A673 (cell line): ENCODE data around the gene POLG. TPM values are rescaled to one million over a fixed set of nuclear protein-coding genes. Genes with fewer than 3 reads are reported as not detected.

Experiments used
- BruUV-seq: library from RNA; stranded (reverse); fragments of 400-500 nt; replicated peaks from 2 replicates; lab custom pipeline; 2021; lab: Mats Ljungman, UMichigan
- CTCF ChIA-PET: fragments of 300-600 bp; sonication (Branson Sonifier 250); formaldehyde crosslinking; loops from one replicate; lab custom pipeline; 2022; ENCODE audit warnings: antibody characterized with exemption; lab: Charles Lee
- POLR2A ChIA-PET: fragments of 300-600 bp; sonication (Branson Sonifier 250); formaldehyde crosslinking; loops from one replicate; lab custom pipeline; 2022; ENCODE audit warnings: antibody characterized with exemption; ENCODE audit not compliant: low non-redundant PET; lab: Charles Lee
- DNase-seq: peaks from one replicate; pipeline ENCODE4 v3.0.0-alpha.2; 2015; ENCODE audit warnings: low spot score
- H3K27ac ChIP-seq: fragments of 200-600 bp; sonication (generic); 2 replicates; pipeline ENCODE4 v1.5.1; 2016; ENCODE audit warnings: mixed run types, low read depth, mild to moderate bottlenecking, mixed read lengths, antibody characterized with exemption, low read length; ENCODE audit not compliant: poor library complexity, severe bottlenecking
- H3K27me3 ChIP-seq: fragments of 200-600 bp; sonication (generic); replicated peaks from 2 replicates; pipeline ENCODE4 v1.6.1; 2017; ENCODE audit warnings: mixed run types, low read depth, mild to moderate bottlenecking, mixed read lengths, antibody characterized with exemption, low read length; ENCODE audit not compliant: insufficient read depth, poor library complexity
- H3K36me3 ChIP-seq: fragments of 200-600 bp; sonication (generic); 2 replicates; pipeline ENCODE4 v1.6.1; 2016; ENCODE audit warnings: mixed run types, mild to moderate bottlenecking, mixed read lengths, antibody characterized with exemption, low read length; ENCODE audit not compliant: insufficient read depth, poor library complexity, severe bottlenecking
- H3K4me1 ChIP-seq: fragments of 200-600 bp; sonication (generic); 2 replicates; pipeline ENCODE4 v1.6.1; 2017; ENCODE audit warnings: mixed run types, mild to moderate bottlenecking, mixed read lengths, antibody characterized with exemption, low read length; ENCODE audit not compliant: insufficient read depth, poor library complexity, severe bottlenecking
- H3K4me3 ChIP-seq: fragments of 200-600 bp; sonication (generic); 2 replicates; pipeline ENCODE4 v1.5.1; 2016; ENCODE audit warnings: low read depth, mixed run types, mild to moderate bottlenecking, mixed read lengths, low read length; ENCODE audit not compliant: poor library complexity, severe bottlenecking
- H3K9me3 ChIP-seq: fragments of 200-600 bp; sonication (generic); 2 replicates; pipeline ENCODE4 v1.6.1; 2016; ENCODE audit warnings: mixed run types, low read depth, mild to moderate bottlenecking, mixed read lengths, antibody characterized with exemption, low read length; ENCODE audit not compliant: poor library complexity, severe bottlenecking
- CTCF ChIP-seq: fragments of 300-800, 200-600 bp; sonication (generic); conservative IDR thresholded peaks from 2 replicates; pipeline ENCODE4 v1.5.1; 2017; ENCODE audit warnings: low read depth, mild to moderate bottlenecking, antibody characterized with exemption, low read length, moderate library complexity, mixed read lengths
- EZH2 ChIP-seq: fragments of 200-600 bp; sonication (generic); IDR thresholded peaks from 2 replicates; pipeline ENCODE4 v1.6.1; 2017; ENCODE audit warnings: borderline replicate concordance, low read depth, mild to moderate bottlenecking, mixed read lengths, antibody characterized with exemption, low read length; ENCODE audit not compliant: poor library complexity, severe bottlenecking
- intact Hi-C: fragments of 100-400 bp; cut with micrococcal nuclease; formaldehyde crosslinking; loops from one replicate; pipeline ENCODE4 v1.10.0; 2022; ENCODE audit not compliant: unreplicated experiment
- total RNA-seq: library from RNA; stranded (reverse); gene quantifications from 2 replicates; pipeline ENCODE4 v1.2.3, GENCODE V29; 2021

The POLG gene
- total RNA-seq, 1 experiment from 2014 or later: 166 TPM

- BruUV-seq: no TSS peak
- TF ChIP-seq EZH2: no peak
Measured at GRCh38 chr15:89305395-89305794, 29.2 kb downstream of the POLG start.

DNA sequence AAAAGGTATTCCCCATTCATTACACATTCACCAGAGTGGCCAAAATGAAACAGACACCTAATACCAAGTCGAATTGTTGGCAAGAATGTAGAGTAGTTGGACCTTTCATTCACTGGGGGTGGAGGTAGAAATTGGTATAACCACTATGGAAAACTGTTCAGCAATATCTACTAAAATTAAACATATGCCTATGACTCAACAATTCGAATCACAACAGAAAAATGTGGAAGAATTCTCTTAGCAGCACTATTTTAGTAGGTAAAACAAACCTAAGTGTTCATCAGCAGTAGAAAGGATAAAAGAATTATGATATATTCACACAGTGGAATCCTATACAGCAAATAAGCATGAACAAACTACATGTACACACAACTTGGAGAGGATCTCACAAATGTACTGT is 30.6 kb downstream of the POLG start:
- Histone ChIP-seq H3K4me1 (no peaks in the 10 kb centered on the region), H3K4me3 (no peak overlapping the region), H3K36me3 (peaks cover 81% of the 10 kb centered on the region), H3K27ac (no peak overlapping the region), H3K9me3 (no peaks in the 10 kb centered on the region), H3K27me3 (no peaks in the 10 kb centered on the region)
- ChIA-PET CTCF (interaction anchor here (1.1 kb wide), 1 partner anchor 9 kb away, joined by 3 read pairs; no protein-coding TSS in a partner anchor), POLR2A (no interaction called here)
- no TSS peak for BruUV-seq
- intact Hi-C loops: no loop called here
- DNase-seq: no peak
- TF ChIP-seq CTCF: no peak
- no peak for TF ChIP-seq EZH2

More at GRCh38 chr15:89305395-89305794, 29.2 kb downstream of the POLG start:
- peaks cover 82% of the 10 kb centered on the region for H3K36me3 ChIP-seq
- POLR2A ChIA-PET: interaction anchor here (0.5 kb wide), 1 partner anchor 27 kb away, joined by 7 read pairs; no protein-coding TSS in a partner anchor
- no peaks in the 10 kb centered on the region for H3K9me3 ChIP-seq
- H3K4me3 ChIP-seq: no peak overlapping the region
- intact Hi-C loops: no loop called here
- H3K27me3 ChIP-seq: no peaks in the 10 kb centered on the region
- H3K27ac ChIP-seq: no peak overlapping the region
- no peaks in the 10 kb centered on the region for H3K4me1 ChIP-seq
- DNase-seq: no peak
- CTCF ChIA-PET: no interaction called here

DNA sequence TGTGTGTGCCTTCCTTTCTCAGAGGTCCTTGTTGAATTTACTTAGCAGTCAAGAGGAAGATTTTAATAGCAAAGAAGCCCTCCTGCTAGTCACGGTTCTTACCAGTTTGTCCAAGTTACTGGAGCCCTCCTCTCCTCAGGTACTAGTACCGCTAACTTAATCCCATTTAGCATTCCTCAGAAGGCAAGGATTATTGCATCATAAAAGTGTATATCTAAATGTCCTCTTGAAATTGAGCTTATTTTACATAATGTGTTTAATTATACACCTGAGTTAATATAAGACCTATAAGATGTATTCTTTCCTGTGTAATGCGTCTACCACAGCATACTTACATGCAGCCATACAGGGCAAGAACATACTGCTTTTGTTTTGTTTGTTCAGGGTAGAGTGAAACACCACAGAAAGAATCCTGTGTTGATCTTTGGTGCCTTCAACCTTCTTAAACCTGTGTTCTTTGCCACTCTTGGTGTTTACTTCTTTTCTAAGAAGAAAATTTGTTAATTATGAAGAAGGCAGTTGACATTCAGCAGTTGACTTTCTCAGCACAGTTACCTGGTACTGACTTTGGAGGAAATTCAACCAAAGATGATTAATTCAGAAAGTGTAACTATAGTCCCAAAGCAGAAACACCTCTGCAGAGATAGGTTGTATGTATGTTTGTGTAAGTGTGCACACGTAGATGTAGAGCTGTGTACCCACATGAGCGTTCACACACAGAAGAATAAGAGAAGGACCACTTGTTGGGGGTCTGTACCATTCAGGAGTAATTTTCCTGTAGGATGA is 33.1 kb downstream of the POLG start:
- Histone ChIP-seq H3K4me1 (no peaks in the 10 kb centered on the region), H3K36me3 (peaks cover 65% of the 10 kb centered on the region), H3K27me3 (no peaks in the 10 kb centered on the region), H3K27ac (no peak overlapping the region), H3K9me3 (no peaks in the 10 kb centered on the region), H3K4me3 (no peak overlapping the region)
- intact Hi-C loops: no loop called here
- TF ChIP-seq CTCF (no peak), EZH2 (no peak)
- ChIA-PET CTCF (no interaction called here), POLR2A (no interaction called here)
- no peak for DNase-seq
- BruUV-seq: no TSS peak
